GM13976 (cell line): ENCODE data around the gene CCDC187.

Source experiments
- DNase-seq: peaks from one replicate; pipeline ENCODE4 v3.0.0; 2012; ENCODE audit warnings: low spot score
- CTCF ChIP-seq: IDR thresholded peaks from 2 replicates; pipeline ENCODE4 v1.5.1; 2012; ENCODE audit warnings: borderline replicate concordance, mild to moderate bottlenecking; ENCODE audit not compliant: insufficient read depth; ENCODE audit errors: extremely low read depth, missing control alignments, control extremely low read depth
- in situ Hi-C: fragments of 300-500 bp; cut with MboI; formaldehyde crosslinking; loops from one replicate; pipeline ENCODE4 v1.12.0; 2022; ENCODE audit warnings: low sequenced_read_pairs, mixed read lengths, inconsistent platforms; ENCODE audit not compliant: unreplicated experiment

Gene CCDC187

GRCh38 chr9:136274786-136275654 lies 28.9 kb downstream of the CCDC187 start:
- no peak for TF ChIP-seq CTCF
- no peak for DNase-seq
- in situ Hi-C loops = no loop called here

- no peak for DNase-seq
- TF ChIP-seq CTCF = no peak
- in situ Hi-C loops = no loop called here
These were observed 29.7 kb downstream of the CCDC187 start for GRCh38 chr9:136273921-136274785.

- DNase-seq = no peak
- in situ Hi-C loops = no loop called here
- TF ChIP-seq CTCF = no peak
These were observed 30.5 kb downstream of the CCDC187 start for GRCh38 chr9:136273244-136273865.

GRCh38 chr9:136270173-136270705 lies 33.7 kb downstream of the CCDC187 start:
- DNase-seq = no peak
- in situ Hi-C loops = no loop called here
- no peak for TF ChIP-seq CTCF

- in situ Hi-C loops = no loop called here
- no peak for TF ChIP-seq CTCF
- DNase-seq = no peak
These were observed 35.2 kb downstream of the CCDC187 start for GRCh38 chr9:136268735-136269134.

GRCh38 chr9:136268318-136268717 lies 35.6 kb downstream of the CCDC187 start:
- DNase-seq = no peak
- TF ChIP-seq CTCF = no peak
- in situ Hi-C loops = no loop called here
